Measurements from ENCODE around the gene FBXO33.
A peak's percentile ranks its signal among the peaks of the same experiment; 100 is the strongest.
"Not testable (repeated sequence)": the region's sequence is repeated elsewhere in the genome, so short reads cannot be mapped to it uniquely, and the experiment has no call there.

FBXO33 gene

GRCh38 chr14:39369029-39369428 is 63.2 kb downstream of the FBXO33 start:
- no peak for DNase-seq (ENCODE audit: low spot score)

- DNase-seq (ENCODE audit: low spot score), result peak; percentile 48
Observed at GRCh38 chr14:39368261-39368959, 63.8 kb downstream of the FBXO33 start.

GRCh38 chr14:39367387-39367751 is 64.9 kb downstream of the FBXO33 start:
- DNase-seq (ENCODE audit: low spot score), result no peak

GRCh38 chr14:39366460-39367386 is 65.5 kb downstream of the FBXO33 start:
- no peak for DNase-seq (ENCODE audit: low spot score)

- DNase-seq (ENCODE audit: low spot score), result no peak
Observed at GRCh38 chr14:39365354-39365753, 66.9 kb downstream of the FBXO33 start.

- DNase-seq (ENCODE audit: low spot score), result no peak
Observed at GRCh38 chr14:39364509-39364908, 67.7 kb downstream of the FBXO33 start.

- not testable (repeated sequence) for DNase-seq (ENCODE audit: low spot score)
Observed at GRCh38 chr14:39361556-39361955, 70.7 kb downstream of the FBXO33 start.

GRCh38 chr14:39360316-39360715 is 71.9 kb downstream of the FBXO33 start:
- no peak for DNase-seq (ENCODE audit: low spot score)

DNA sequence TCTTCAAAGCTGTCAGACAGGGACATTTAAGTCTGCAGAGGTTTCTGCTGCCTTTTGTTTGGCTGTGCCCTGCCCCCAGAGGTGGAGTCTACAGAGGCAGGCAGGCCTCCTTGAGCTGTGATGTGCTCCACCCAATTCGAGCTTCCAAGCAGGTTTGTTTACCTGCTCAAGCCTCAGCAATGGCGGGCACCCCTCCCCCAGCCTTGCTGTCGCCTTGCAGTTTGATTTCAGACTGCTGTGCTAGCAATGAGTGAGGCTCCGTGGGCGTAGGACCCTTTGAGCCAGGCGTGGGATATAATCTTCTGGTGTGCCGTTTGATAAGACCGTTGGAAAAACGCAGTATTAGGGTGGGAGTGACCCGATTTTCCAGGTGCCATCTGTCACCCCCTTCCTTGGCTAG is 73.2 kb downstream of the FBXO33 start:
- DNase-seq (ENCODE audit: low spot score), result not testable (repeated sequence)

GRCh38 chr14:39351708-39352107 is 80.5 kb downstream of the FBXO33 start:
- no peak for DNase-seq (ENCODE audit: low spot score)

DNA sequence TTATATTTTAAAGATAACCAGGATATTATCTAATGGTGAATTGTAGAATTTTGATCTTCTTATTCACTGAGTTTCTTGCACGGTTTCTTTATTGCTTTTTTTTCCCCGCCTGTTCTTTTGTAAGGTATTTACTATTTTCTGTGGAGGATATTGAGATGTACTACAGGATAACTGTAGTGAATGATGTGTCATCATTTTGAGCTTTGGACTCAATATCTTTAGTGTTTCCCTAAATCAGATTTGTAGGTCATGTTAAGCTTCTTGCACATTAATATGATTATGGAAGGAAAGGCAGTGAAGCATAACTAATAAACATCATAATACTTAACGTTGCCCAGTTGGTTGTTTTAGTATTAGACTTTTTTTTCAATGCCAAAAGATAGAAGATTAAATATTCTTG is 81.4 kb downstream of the FBXO33 start:
- DNase-seq (ENCODE audit: low spot score), result no peak
